ENCODE results near the gene SHC4.
"Not testable (repeated sequence)": the region's sequence is repeated elsewhere in the genome, so short reads cannot be mapped to it uniquely, and the experiment has no call there.

The SHC4 gene, protein sequence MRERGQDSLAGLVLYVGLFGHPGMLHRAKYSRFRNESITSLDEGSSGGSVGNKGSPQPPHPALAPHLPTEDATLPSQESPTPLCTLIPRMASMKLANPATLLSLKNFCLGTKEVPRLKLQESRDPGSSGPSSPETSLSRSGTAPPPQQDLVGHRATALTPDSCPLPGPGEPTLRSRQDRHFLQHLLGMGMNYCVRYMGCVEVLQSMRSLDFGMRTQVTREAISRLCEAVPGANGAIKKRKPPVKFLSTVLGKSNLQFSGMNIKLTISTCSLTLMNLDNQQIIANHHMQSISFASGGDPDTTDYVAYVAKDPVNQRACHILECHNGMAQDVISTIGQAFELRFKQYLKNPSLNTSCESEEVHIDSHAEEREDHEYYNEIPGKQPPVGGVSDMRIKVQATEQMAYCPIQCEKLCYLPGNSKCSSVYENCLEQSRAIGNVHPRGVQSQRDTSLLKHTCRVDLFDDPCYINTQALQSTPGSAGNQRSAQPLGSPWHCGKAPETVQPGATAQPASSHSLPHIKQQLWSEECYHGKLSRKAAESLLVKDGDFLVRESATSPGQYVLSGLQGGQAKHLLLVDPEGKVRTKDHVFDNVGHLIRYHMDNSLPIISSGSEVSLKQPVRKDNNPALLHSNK

GRCh38 chr15:48963524-48964113 lies at the start of gene SHC4:
SHC4 (minus strand) TSS chr15:48963919; CDS start chr15:48963015, 904 bp downstream.
- DNase-seq = no peak

DNA sequence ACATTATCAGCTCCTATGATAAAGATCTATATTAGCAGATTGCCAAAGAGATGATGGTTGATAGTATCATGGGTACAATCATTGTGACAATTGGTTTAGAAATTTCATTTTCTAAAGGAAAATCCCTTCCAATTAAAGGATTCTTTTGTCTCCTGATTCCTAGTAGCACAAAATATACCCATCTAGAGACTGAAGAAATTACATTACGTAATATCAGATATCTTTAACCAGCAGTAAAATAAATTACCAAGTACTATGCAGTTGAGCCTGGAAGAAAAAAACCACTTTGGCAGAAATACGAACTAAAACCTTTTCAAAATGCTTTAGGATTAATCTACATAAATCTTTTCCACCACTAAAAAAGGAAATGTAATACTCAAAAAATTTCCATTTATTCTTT lies 35.6 kb upstream of the SHC4 start:
- DNase-seq = no peak

- no peak for DNase-seq
Measured at GRCh38 chr15:48996276-48996675, 32.6 kb upstream of the SHC4 start.

DNA sequence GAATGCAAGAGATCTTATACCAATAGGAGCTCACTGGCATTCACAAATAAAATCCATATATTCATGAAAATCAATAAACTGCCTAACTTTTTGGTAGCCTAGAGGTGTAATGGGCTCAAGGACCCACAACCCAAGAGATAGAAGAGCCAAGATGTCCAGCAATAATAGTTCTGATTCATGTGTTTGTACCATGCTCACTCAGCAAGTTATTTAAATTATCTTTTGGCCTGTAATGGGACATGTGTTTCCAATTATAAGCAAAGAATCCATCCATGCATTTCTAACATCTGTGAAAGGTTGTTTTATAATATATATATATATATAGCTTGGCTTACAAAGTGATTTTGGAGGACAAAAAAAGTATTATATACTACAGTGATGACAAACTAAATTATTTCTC lies 29.7 kb upstream of the SHC4 start:
- DNase-seq = no peak

- DNase-seq = no peak
Measured at GRCh38 chr15:48992545-48992944, 28.8 kb upstream of the SHC4 start.

GRCh38 chr15:48992096-48992495 lies 28.4 kb upstream of the SHC4 start:
- DNase-seq = no peak

DNA sequence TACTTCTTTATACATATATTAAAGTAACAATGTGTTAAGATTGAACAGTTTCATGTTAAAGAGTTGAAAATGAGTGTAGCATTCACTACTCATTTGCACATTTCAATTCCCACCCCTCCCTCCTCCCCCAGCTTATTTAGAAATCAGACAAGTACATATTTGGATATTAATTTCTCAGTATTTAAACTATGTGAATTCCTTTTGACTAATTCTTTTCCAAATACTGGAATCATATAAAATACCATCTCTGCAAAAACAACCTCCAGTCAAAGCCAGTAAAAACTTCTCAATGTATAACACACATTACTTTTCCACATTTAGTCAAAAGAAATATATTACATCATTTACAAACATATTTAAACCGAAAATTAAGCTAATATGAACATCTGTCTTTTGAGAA lies 25.5 kb upstream of the SHC4 start:
- no peak for DNase-seq

DNA sequence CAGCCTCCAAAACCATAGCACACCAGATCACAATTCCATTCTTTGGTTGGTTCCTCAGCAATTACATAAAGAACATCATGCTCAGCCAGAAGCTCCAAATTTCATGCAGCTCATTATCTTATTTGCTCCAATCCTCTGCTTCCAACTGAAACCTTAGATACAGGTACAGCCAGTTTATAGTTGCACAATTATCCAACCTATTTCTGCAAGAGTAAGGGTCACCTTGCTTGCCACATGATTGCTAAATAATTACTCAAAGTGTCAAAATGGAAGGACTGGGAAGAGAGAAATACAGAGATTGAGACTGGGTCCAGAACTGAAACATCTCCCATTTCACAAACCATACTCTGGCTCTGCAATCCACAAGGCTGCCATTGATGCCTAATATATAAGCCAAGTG lies 23.4 kb upstream of the SHC4 start:
- no peak for DNase-seq

DNA sequence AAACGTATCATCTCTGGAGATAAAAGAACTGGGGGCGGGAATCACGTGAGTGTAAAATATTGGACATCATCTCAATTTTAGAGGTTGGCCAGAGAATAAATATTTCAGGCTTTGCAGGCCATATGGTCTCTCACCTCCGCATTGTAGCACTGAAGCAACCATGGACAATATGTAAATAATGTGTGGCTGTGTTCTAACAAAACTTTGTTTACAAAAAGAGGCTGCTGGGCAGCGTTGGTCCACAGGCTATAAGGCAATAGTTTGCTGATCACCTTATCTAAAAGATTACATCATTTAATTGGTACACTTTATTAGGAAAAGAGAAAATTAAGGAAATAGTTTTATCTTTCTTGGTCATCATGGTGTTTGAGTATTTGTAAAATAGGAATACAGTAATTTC lies 22.5 kb upstream of the SHC4 start:
- no peak for DNase-seq

DNA sequence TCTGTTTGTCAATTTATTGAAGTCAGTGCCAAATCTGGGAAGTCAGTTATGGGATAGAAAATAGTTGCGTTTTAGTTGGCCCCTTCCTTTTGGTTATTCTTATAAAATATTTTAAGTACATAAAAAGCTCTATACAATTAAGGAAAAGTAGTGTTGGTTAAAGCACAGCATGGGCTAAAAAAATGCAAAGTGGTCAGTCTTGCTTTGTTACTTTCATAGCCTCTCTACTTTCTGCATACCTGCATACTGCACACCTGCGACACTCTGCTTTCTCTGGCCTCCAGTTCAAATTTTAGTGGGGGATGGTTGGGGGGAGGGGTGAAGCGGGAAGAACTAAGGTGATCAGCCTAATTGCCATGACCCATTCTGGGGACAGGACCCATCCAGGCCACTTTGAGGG lies 21.8 kb upstream of the SHC4 start:
- no peak for DNase-seq

- no peak for DNase-seq
Measured at GRCh38 chr15:48984811-48985352, 21.2 kb upstream of the SHC4 start.

- no peak for DNase-seq
Measured at GRCh38 chr15:48984021-48984710, 20.4 kb upstream of the SHC4 start.

DNA sequence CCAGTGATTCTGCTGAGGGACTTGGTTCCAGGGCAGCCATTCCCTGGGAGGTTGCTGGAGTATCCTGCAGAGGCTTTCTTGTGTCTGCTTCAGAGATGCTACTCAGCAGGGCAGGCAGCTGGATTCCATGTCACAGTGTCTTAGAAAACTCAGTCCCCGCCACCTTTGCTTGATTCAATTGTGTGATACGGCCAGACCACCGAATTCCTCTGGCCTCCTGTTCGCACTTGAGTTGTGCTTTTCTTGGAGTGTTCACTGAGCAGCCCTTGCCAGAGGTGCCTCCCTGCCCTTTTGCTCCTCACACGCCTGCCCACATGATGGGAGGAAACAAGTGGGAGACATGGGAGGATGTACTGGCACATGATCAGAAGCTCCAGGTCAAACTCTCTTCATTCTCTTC lies 19.6 kb upstream of the SHC4 start:
- no peak for DNase-seq

DNA sequence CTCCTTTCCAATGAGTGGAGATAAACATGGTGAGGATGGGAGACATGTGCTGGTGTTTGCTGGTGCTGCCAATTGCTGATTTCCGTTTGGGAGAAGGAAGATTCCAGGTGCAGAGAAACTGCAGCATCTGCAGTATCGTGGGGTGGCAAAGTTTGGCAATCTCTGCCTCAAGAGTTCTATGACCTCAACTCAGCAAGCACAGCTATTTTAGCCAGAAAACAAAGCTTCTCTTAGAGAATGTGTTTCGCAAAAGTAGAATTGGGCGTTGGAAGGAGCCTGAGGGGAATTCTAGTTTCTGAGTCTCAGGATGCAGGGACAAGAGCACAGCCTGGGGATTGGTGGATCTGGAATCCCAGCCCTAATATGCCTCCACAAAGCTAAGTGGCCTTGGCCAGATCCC lies 18.2 kb upstream of the SHC4 start:
- DNase-seq = no peak

- DNase-seq = no peak
Measured at GRCh38 chr15:48978638-48979037, 14.9 kb upstream of the SHC4 start.

GRCh38 chr15:48976444-48977088 lies 12.8 kb upstream of the SHC4 start:
- no peak for DNase-seq

- peak; percentile 10 for DNase-seq
Measured at GRCh38 chr15:48975472-48976419, 12.0 kb upstream of the SHC4 start.

DNA sequence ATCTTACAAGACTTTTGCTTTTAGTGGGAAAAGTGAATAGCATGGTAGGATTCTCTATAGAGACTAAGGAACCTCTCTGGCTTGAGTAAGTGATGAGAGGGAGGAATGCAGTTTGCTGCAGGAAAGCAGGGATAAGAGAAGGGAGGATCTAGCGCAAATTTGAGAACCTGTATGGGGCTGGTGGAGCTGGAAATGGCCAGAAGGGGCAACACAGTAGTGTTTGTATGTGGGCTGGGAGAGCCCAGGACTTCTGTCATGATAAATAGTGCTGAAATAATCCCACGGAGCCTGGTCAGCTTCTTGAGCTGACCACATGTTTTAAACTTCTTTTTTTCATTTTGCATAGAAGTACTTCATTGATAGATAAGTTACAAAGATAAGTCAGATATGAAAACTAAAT lies 11.2 kb upstream of the SHC4 start:
- no peak for DNase-seq

- DNase-seq = no peak
Measured at GRCh38 chr15:48972750-48973503, 9.2 kb upstream of the SHC4 start.

GRCh38 chr15:48970926-48971325 lies 7.2 kb upstream of the SHC4 start:
- DNase-seq = not testable (repeated sequence)

GRCh38 chr15:48968066-48968465 lies 4.3 kb upstream of the SHC4 start:
- DNase-seq = no peak
